H1 (cell line): Measurements from ENCODE around the gene TLR5. TPM values are rescaled to one million over a fixed set of nuclear protein-coding genes. Genes with fewer than 3 reads are reported as not detected.

Experiments used
- CTCF ChIA-PET: fragments of 300-600 bp; sonication (Branson Sonifier 250); formaldehyde crosslinking; loops from one replicate; lab custom pipeline; 2021; ENCODE audit not compliant: partially characterized antibody; lab: Charles Lee
- POLR2A ChIA-PET: fragments of 300-600 bp; sonication (Branson Sonifier 250); formaldehyde crosslinking; loops from one replicate; lab custom pipeline; 2021; ENCODE audit warnings: inconsistent platforms; ENCODE audit not compliant: partially characterized antibody; lab: Charles Lee
- DNase-seq, 2 experiments: peaks; one replicate each; pipeline versions ENCODE4 v3.0.0 to v3.0.0-alpha.2; 2010 to 2022; ENCODE audit warnings: low spot score in 2 of 2, low read depth in 1 of 2, mixed read lengths in 1 of 2
- FAIRE-seq: peaks from 2 replicates; lab custom pipeline; 2011; peaks lifted over from hg19 to GRCh38; lab: Jason Lieb, UNC
- H2AFZ ChIP-seq: 2 replicates; pipeline ENCODE4 v1.8.1; 2012; ENCODE audit warnings: low read length, inconsistent platforms
- H2AK5ac ChIP-seq: 2 replicates; pipeline ENCODE4 v1.6.1; 2013; ENCODE audit warnings: low read depth, low read length
- H2BK120ac ChIP-seq: replicated peaks from 2 replicates; pipeline ENCODE3; 2013; ENCODE audit warnings: low read depth, low read length, inconsistent platforms
- H2BK12ac ChIP-seq: 2 replicates; pipeline ENCODE4 v1.6.1; 2013; ENCODE audit warnings: low read depth, low read length
- H2BK15ac ChIP-seq: 2 replicates; pipeline ENCODE4 v1.6.1; 2013; ENCODE audit warnings: low read length
- H2BK20ac ChIP-seq: 2 replicates; pipeline ENCODE4 v1.6.1; 2013; ENCODE audit warnings: low read length
- H2BK5ac ChIP-seq: 2 replicates; pipeline ENCODE4 v1.6.1; 2013; ENCODE audit warnings: low read depth, low read length
- H3K14ac ChIP-seq: 2 replicates; pipeline ENCODE4 v1.6.1; 2013; ENCODE audit warnings: inconsistent platforms; ENCODE audit not compliant: insufficient read length
- H3K18ac ChIP-seq: 2 replicates; pipeline ENCODE4 v1.6.1; 2013; ENCODE audit warnings: low read length; ENCODE audit errors: extremely low read depth
- H3K23ac ChIP-seq: 2 replicates; pipeline ENCODE4 v1.6.1; 2013; ENCODE audit warnings: inconsistent platforms; ENCODE audit not compliant: insufficient read length
- H3K23me2 ChIP-seq: 2 replicates; pipeline ENCODE4 v1.6.1; 2013; ENCODE audit warnings: low read depth, low read length
- H3K27ac ChIP-seq: 2 replicates; pipeline ENCODE4 v1.6.1; 2011; ENCODE audit warnings: low read depth, low read length, inconsistent platforms
- H3K27me3 ChIP-seq, 4 experiments: replicated peaks in 1 of 4; 1 replicate in 1 of 4; 2 replicates in 3 of 4; pipeline versions ENCODE4 v1.6.1 to v1.8.1; 2011 to 2013; ENCODE audit warnings: low read length in 3 of 4, mild to moderate bottlenecking in 3 of 4, inconsistent platforms in 2 of 4, mixed read lengths in 2 of 4, moderate library complexity in 1 of 4; ENCODE audit not compliant: control insufficient read depth in 3 of 4, insufficient read depth in 3 of 4; ENCODE audit errors: extremely low read depth in 1 of 4
- H3K36me3 ChIP-seq, 4 experiments: 2 replicates each; pipeline versions ENCODE4 v1.6.1 to v1.8.1; 2011 to 2013; ENCODE audit warnings: mild to moderate bottlenecking in 4 of 4, low read length in 3 of 4, moderate library complexity in 2 of 4, control low read depth in 1 of 4, inconsistent platforms in 1 of 4; ENCODE audit not compliant: insufficient read depth in 4 of 4, control insufficient read depth in 2 of 4
- H3K4ac ChIP-seq: replicated peaks from 2 replicates; pipeline ENCODE3; 2013; ENCODE audit warnings: low read length, low read depth, mixed read lengths, inconsistent platforms; ENCODE audit not compliant: insufficient read length
- H3K4me1 ChIP-seq, 4 experiments: replicated peaks in 1 of 4; 1 replicate in 1 of 4; 2 replicates in 3 of 4; pipeline versions ENCODE4 v1.6.1 to v1.8.1; 2011 to 2013; ENCODE audit warnings: low read length in 3 of 4, inconsistent platforms in 2 of 4, mixed read lengths in 1 of 4; ENCODE audit not compliant: insufficient read depth in 4 of 4, control insufficient read depth in 3 of 4
- H3K4me2 ChIP-seq, 2 experiments: 2 replicates each; pipeline versions ENCODE4 v1.6.1 to v1.8.1; 2011 to 2013; ENCODE audit warnings: low read depth in 2 of 2, low read length in 2 of 2, control low read depth in 1 of 2, inconsistent platforms in 1 of 2, mild to moderate bottlenecking in 1 of 2; ENCODE audit not compliant: insufficient read depth in 1 of 2
- H3K4me3 ChIP-seq, 4 experiments: fragments of 200-600, 300-600 bp in 1 of 4; sonication (generic), shearing (Covaris generic), sonication (Bioruptor Twin) in 1 of 4; 2 replicates each; pipeline versions ENCODE4 v1.5.1 to v1.8.1; 2011 to 2016; ENCODE audit warnings: low read length in 4 of 4, low read depth in 3 of 4, control low read depth in 2 of 4, inconsistent platforms in 2 of 4, mild to moderate bottlenecking in 2 of 4, mixed read lengths in 1 of 4, moderate library complexity in 1 of 4; ENCODE audit not compliant: insufficient read depth in 2 of 4; ENCODE audit errors: extremely low read depth in 1 of 4
- H3K56ac ChIP-seq: replicated peaks from 2 replicates; pipeline ENCODE3; 2013; ENCODE audit warnings: low read depth, mild to moderate bottlenecking, mixed read lengths, low read length, inconsistent platforms; ENCODE audit not compliant: insufficient read length
- H3K79me1 ChIP-seq: 2 replicates; pipeline ENCODE4 v1.6.1; 2013; ENCODE audit warnings: low read depth, low read length, control low read depth
- H3K79me2 ChIP-seq, 2 experiments: 2 replicates each; pipeline versions ENCODE4 v1.6.1 to v1.8.1; 2012 to 2013; ENCODE audit warnings: low read length in 2 of 2, mild to moderate bottlenecking in 2 of 2, inconsistent platforms in 1 of 2; ENCODE audit not compliant: insufficient read depth in 2 of 2, control insufficient read depth in 1 of 2
- H3K9ac ChIP-seq, 4 experiments: replicated peaks in 1 of 4; 1 replicate in 1 of 4; 2 replicates in 3 of 4; pipeline versions ENCODE4 v1.6.1 to v1.8.1; 2011 to 2013; ENCODE audit warnings: low read depth in 3 of 4, low read length in 3 of 4, control low read depth in 2 of 4, mild to moderate bottlenecking in 2 of 4, moderate library complexity in 2 of 4, inconsistent platforms in 1 of 4; ENCODE audit errors: extremely low read depth in 1 of 4
- H3K9me3 ChIP-seq, 2 experiments: 2 replicates each; pipeline versions ENCODE4 v1.6.1 to v1.8.1; 2012 to 2013; ENCODE audit warnings: mild to moderate bottlenecking in 2 of 2, moderate library complexity in 2 of 2, control low read depth in 1 of 2, inconsistent platforms in 1 of 2, low read depth in 1 of 2, low read length in 1 of 2, mixed read lengths in 1 of 2; ENCODE audit not compliant: insufficient read depth in 2 of 2
- H4K20me1 ChIP-seq, 2 experiments: replicated peaks in 1 of 2; 2 replicates each; pipeline versions ENCODE3 to v1.8.1; 2011 to 2013; ENCODE audit warnings: inconsistent platforms in 2 of 2, low read length in 2 of 2, mild to moderate bottlenecking in 1 of 2; ENCODE audit not compliant: insufficient read depth in 2 of 2, control insufficient read depth in 1 of 2
- H4K5ac ChIP-seq: 2 replicates; pipeline ENCODE4 v1.6.1; 2013; ENCODE audit warnings: low read length, low read depth, mixed read lengths, inconsistent platforms; ENCODE audit not compliant: insufficient read length
- H4K8ac ChIP-seq: 2 replicates; pipeline ENCODE4 v1.8.0; 2013; ENCODE audit warnings: mild to moderate bottlenecking, moderate library complexity, low read length, inconsistent platforms; ENCODE audit not compliant: insufficient read depth; ENCODE audit errors: extremely low read depth
- H4K91ac ChIP-seq: replicated peaks from 2 replicates; pipeline ENCODE3; 2013; ENCODE audit warnings: low read length, mixed read lengths, inconsistent platforms; ENCODE audit not compliant: insufficient read length
- BCL11A ChIP-seq, 2 experiments: IDR thresholded peaks; one replicate each; pipeline ENCODE4 v1.6.1; 2011; ENCODE audit warnings: low read depth in 2 of 2, low read length in 2 of 2, mild to moderate bottlenecking in 2 of 2
- CEBPB ChIP-seq: IDR thresholded peaks from 2 replicates; pipeline ENCODE4 v1.6.1; 2012; ENCODE audit warnings: low read depth, low read length
- CTCF ChIP-seq, 3 experiments: IDR thresholded peaks; 1 replicate in 2 of 3; 2 replicates in 1 of 3; pipeline versions ENCODE4 v1.5.1 to v1.6.1; 2011; ENCODE audit warnings: low read length in 3 of 3, mild to moderate bottlenecking in 3 of 3, inconsistent platforms in 2 of 3, low read depth in 1 of 3, moderate library complexity in 1 of 3; ENCODE audit not compliant: insufficient read depth in 1 of 3; ENCODE audit errors: control extremely low read depth in 1 of 3
- EGR1 ChIP-seq: IDR thresholded peaks from 2 replicates; pipeline ENCODE4 v1.6.1; 2011; ENCODE audit warnings: low read depth, low read length, borderline replicate concordance
- EP300 ChIP-seq, 2 experiments: IDR thresholded peaks; 1 replicate in 1 of 2; 2 replicates in 1 of 2; pipeline ENCODE4 v1.6.1; 2011 to 2012; ENCODE audit warnings: low read depth in 2 of 2, low read length in 2 of 2, mild to moderate bottlenecking in 2 of 2, borderline replicate concordance in 1 of 2, inconsistent platforms in 1 of 2, moderate library complexity in 1 of 2
- GABPA ChIP-seq: IDR thresholded peaks from 2 replicates; pipeline ENCODE4 v1.6.1; 2011; ENCODE audit warnings: mild to moderate bottlenecking, low read length, moderate library complexity, borderline replicate concordance; ENCODE audit not compliant: insufficient read depth
- SIN3A ChIP-seq, 2 experiments: IDR thresholded peaks in 1 of 2; conservative IDR thresholded peaks in 1 of 2; 2 replicates each; pipeline ENCODE4 v1.6.1; 2011 to 2012; ENCODE audit warnings: low read length in 2 of 2, improper control_type of control experiment in 1 of 2, low read depth in 1 of 2, mild to moderate bottlenecking in 1 of 2
- SRF ChIP-seq: IDR thresholded peaks from 2 replicates; pipeline ENCODE4 v1.6.1; 2011; ENCODE audit warnings: mild to moderate bottlenecking, low read depth, low read length, moderate library complexity
- TAF1 ChIP-seq: IDR thresholded peaks from 2 replicates; pipeline ENCODE4 v1.6.1; 2011; ENCODE audit warnings: mild to moderate bottlenecking, low read depth, low read length
- WGBS, 2 experiments: shearing (Covaris generic) in 1 of 2; methylation state at CpG; one replicate each; pipeline versions ENCODE4 v1.1.6 to v1.1.7; 2013 to 2015; ENCODE audit warnings: low lambda C conversion rate in 2 of 2, mixed read lengths in 2 of 2, inconsistent platforms in 1 of 2, low coverage in 1 of 2, missing lambda C conversion rate in 1 of 2; ENCODE audit not compliant: insufficient replicate concordance in 2 of 2, insufficient coverage in 1 of 2, insufficient read length in 1 of 2; ENCODE audit errors: extremely low coverage in 1 of 2, missing lambda C conversion rate in 1 of 2; 5-methylcytosine and 5-hydroxymethylcytosine counted together
- polyA plus RNA-seq, 7 experiments: library from polyadenylated mRNA; depleted of rRNA in 3 of 7; stranded (reverse) in 5 of 7; unstranded in 2 of 7; fragments of >200 nt in 5 of 7; fragments of 200-250 nt in 2 of 7; gene quantifications; 1 replicate in 5 of 7; 2 replicates in 1 of 7; 4 replicates in 1 of 7; pipeline versions ENCODE4 v1.2.1 to v1.2.3, GENCODE V29; 2011 to 2013; ENCODE audit warnings: missing spikeins in 2 of 7, mixed read lengths in 2 of 7
- total RNA-seq: library from RNA; stranded (reverse); fragmentation: NEBNext Ultra II Directional; extraction: Animal tissue kit (Norgen Biotek cat#: 25700); gene quantifications from 2 replicates; pipeline ENCODE4 v1.2.1, GENCODE V29; 2021

The TLR5 gene
- total and polyA plus RNA-seq, 2 of the 8 experiments (the other 6 are each of a cell fraction or from before 2014, with no cell fraction given) = 0.35 to 0.74 TPM

- CTCF ChIA-PET = interaction anchor here (0.8 to 2.8 kb wide), 5 partner anchors 12 to 321 kb away, joined by 3 to 12 read pairs (median 6); no protein-coding TSS in a partner anchor
- no peak overlapping the region for H3K4me3 ChIP-seq
- H3K18ac ChIP-seq = no peak overlapping the region
- FAIRE-seq (no peak), DNase-seq (no peak)
- 87% methylated on average over 21 of the region's 29 CpGs; no CpG with 5 or more reads in 1 of the 2 experiments for WGBS, 2 experiments
- H3K14ac ChIP-seq = no peak overlapping the region
- no peak overlapping the region for H2BK5ac ChIP-seq
- H2BK12ac ChIP-seq = no peak overlapping the region
- H3K23ac ChIP-seq = no peak overlapping the region
- H3K79me1 ChIP-seq = no peaks in the 10 kb centered on the region
- no peaks in the 10 kb centered on the region for H3K36me3 ChIP-seq
- H2AK5ac ChIP-seq = no peak overlapping the region
- H2BK15ac ChIP-seq = no peak overlapping the region
- POLR2A ChIA-PET = interaction anchor here (0.8 kb wide), 1 partner anchor 95 kb away, joined by 3 read pairs; no protein-coding TSS in a partner anchor
- no peaks in the 10 kb centered on the region for H4K20me1 ChIP-seq
- H3K27me3 ChIP-seq = no peaks in the 10 kb centered on the region
- TF ChIP-seq EP300 (IDR thresholded peaks at IDR 0.05; ENCODE audit: borderline replicate concordance in 1 of 2, low read depth in 2 of 2, low read length in 2 of 2) (no peak), BCL11A (IDR thresholded peaks at IDR 0.05; ENCODE audit: low read depth in 2 of 2, low read length in 2 of 2) (no peak), EGR1 (no peak), SIN3A (conservative IDR thresholded peaks at IDR 0.05 in 1 of 2, IDR thresholded peaks at IDR 0.05 in 1 of 2; ENCODE audit: low read depth in 1 of 2, low read length in 2 of 2) (no peak), TAF1 (no peak), GABPA (no peak), SRF (no peak), CEBPB (no peak), CTCF (IDR thresholded peaks at IDR 0.05; ENCODE audit: control extremely low read depth in 1 of 3, insufficient read depth in 1 of 3, low read depth in 1 of 3, low read length in 3 of 3) (no peak)
- H4K5ac ChIP-seq = no peak overlapping the region
- H4K91ac ChIP-seq = no peak overlapping the region
- no peak overlapping the region for H3K56ac ChIP-seq
- no peak overlapping the region for H3K4me2 ChIP-seq
- no peak overlapping the region for H2BK120ac ChIP-seq
- H3K23me2 ChIP-seq = no peaks in the 10 kb centered on the region
- H3K4me1 ChIP-seq = peaks cover 3 to 8% (median 5%) of the 10 kb centered on the region in 4 experiments; a peak in 4 of 7 replicates
- H3K4ac ChIP-seq = no peak overlapping the region
- no peak overlapping the region for H3K27ac ChIP-seq
- no peak overlapping the region for H2BK20ac ChIP-seq
- no peaks in the 10 kb centered on the region for H3K79me2 ChIP-seq
- no peak overlapping the region for H2AFZ ChIP-seq
- H4K8ac ChIP-seq = no peak overlapping the region
- no peaks in the 10 kb centered on the region; a peak in 1 of 4 replicates for H3K9me3 ChIP-seq
- H3K9ac ChIP-seq = no peak overlapping the region
Observed at GRCh38 chr1:223116950-223117349, 26.1 kb downstream of the TLR5 start.
